Ishikawa (cell line): ENCODE measurements around the gene ABCB11.
A peak's percentile ranks its signal among the peaks of the same experiment; 100 is the strongest.

ENCODE experiments used
- CEBPB ChIP-seq: IDR thresholded peaks from 2 replicates; pipeline ENCODE4 v1.6.1; 2012
- CREB1 ChIP-seq: IDR thresholded peaks from 2 replicates; pipeline ENCODE4 v1.6.1; 2012; ENCODE audit warnings: low read depth
- EGR1 ChIP-seq: IDR thresholded peaks from 2 replicates; pipeline ENCODE4 v1.6.1; 2012
- EP300 ChIP-seq: IDR thresholded peaks from 2 replicates; pipeline ENCODE4 v1.6.1; 2012; ENCODE audit warnings: borderline replicate concordance
- FOXM1 ChIP-seq: IDR thresholded peaks from 2 replicates; pipeline ENCODE4 v1.6.1; 2012; ENCODE audit warnings: low read depth, borderline replicate concordance
- NFIC ChIP-seq: IDR thresholded peaks from 2 replicates; pipeline ENCODE4 v1.6.1; 2012
- RAD21 ChIP-seq: IDR thresholded peaks from 2 replicates; pipeline ENCODE4 v1.6.1; 2012; ENCODE audit warnings: low read depth
- TAF1 ChIP-seq: IDR thresholded peaks from 2 replicates; pipeline ENCODE4 v1.6.1; 2012; ENCODE audit warnings: low read depth, mild to moderate bottlenecking
- TCF12 ChIP-seq: IDR thresholded peaks from 2 replicates; pipeline ENCODE4 v1.6.1; 2012; ENCODE audit warnings: low read depth
- TEAD4 ChIP-seq: IDR thresholded peaks from 2 replicates; pipeline ENCODE4 v1.6.1; 2012
- YY1 ChIP-seq: IDR thresholded peaks from 2 replicates; pipeline ENCODE4 v1.6.1; 2012; ENCODE audit warnings: low read depth
- ZBTB7A ChIP-seq: IDR thresholded peaks from 2 replicates; pipeline ENCODE4 v1.6.1; 2012; ENCODE audit warnings: low read depth
- TF ChIP-seq, protein P1 (sequence below): IDR thresholded peaks from 2 replicates; pipeline ENCODE4 v1.6.1; 2012
- TF ChIP-seq, protein P2 (sequence below): IDR thresholded peaks from 2 replicates; pipeline ENCODE4 v1.6.1; 2012; ENCODE audit warnings: low read depth, mild to moderate bottlenecking
- TF ChIP-seq, protein P3 (sequence below): IDR thresholded peaks from 2 replicates; pipeline ENCODE4 v1.6.1; 2012

The ABCB11 gene

DNA sequence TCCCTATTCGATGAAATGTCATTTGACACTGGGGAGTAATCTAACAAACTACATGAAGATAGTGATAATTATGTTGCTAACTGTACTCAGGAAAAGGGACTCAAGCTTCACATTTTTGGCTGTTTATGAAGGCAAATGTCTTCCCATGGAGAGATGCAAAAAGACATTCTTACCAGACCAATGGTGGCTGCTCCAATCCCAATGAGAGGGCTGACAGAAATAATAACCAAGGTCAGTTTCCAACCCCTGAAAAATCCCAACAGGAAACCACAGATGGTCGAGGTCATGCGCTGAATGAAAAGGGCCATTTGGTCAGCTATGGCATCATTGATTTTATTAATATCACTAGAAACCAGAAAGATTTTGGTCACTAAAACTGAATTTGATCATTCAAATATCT lies 37.6 kb downstream of the ABCB11 start:
- TF ChIP-seq CEBPB = no peak
- TF ChIP-seq NFIC = no peak
- no peak for TF ChIP-seq RAD21
- TF ChIP-seq FOXM1 = no peak
- no peak for TF ChIP-seq EP300
- no peak for TF ChIP-seq YY1
- TF ChIP-seq TCF12 = no peak
- TF ChIP-seq TEAD4 = no peak
- no peak for TF ChIP-seq EGR1
- TF ChIP-seq CREB1 = no peak
- TF ChIP-seq ZBTB7A = no peak
- TF ChIP-seq TAF1 = no peak
- TF ChIP-seq, protein P1, sequence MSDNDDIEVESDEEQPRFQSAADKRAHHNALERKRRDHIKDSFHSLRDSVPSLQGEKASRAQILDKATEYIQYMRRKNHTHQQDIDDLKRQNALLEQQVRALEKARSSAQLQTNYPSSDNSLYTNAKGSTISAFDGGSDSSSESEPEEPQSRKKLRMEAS = no peak
- TF ChIP-seq, protein P2, sequence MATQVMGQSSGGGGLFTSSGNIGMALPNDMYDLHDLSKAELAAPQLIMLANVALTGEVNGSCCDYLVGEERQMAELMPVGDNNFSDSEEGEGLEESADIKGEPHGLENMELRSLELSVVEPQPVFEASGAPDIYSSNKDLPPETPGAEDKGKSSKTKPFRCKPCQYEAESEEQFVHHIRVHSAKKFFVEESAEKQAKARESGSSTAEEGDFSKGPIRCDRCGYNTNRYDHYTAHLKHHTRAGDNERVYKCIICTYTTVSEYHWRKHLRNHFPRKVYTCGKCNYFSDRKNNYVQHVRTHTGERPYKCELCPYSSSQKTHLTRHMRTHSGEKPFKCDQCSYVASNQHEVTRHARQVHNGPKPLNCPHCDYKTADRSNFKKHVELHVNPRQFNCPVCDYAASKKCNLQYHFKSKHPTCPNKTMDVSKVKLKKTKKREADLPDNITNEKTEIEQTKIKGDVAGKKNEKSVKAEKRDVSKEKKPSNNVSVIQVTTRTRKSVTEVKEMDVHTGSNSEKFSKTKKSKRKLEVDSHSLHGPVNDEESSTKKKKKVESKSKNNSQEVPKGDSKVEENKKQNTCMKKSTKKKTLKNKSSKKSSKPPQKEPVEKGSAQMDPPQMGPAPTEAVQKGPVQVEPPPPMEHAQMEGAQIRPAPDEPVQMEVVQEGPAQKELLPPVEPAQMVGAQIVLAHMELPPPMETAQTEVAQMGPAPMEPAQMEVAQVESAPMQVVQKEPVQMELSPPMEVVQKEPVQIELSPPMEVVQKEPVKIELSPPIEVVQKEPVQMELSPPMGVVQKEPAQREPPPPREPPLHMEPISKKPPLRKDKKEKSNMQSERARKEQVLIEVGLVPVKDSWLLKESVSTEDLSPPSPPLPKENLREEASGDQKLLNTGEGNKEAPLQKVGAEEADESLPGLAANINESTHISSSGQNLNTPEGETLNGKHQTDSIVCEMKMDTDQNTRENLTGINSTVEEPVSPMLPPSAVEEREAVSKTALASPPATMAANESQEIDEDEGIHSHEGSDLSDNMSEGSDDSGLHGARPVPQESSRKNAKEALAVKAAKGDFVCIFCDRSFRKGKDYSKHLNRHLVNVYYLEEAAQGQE = no peak
- TF ChIP-seq, protein P3, sequence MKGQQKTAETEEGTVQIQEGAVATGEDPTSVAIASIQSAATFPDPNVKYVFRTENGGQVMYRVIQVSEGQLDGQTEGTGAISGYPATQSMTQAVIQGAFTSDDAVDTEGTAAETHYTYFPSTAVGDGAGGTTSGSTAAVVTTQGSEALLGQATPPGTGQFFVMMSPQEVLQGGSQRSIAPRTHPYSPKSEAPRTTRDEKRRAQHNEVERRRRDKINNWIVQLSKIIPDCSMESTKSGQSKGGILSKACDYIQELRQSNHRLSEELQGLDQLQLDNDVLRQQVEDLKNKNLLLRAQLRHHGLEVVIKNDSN = no peak

DNA sequence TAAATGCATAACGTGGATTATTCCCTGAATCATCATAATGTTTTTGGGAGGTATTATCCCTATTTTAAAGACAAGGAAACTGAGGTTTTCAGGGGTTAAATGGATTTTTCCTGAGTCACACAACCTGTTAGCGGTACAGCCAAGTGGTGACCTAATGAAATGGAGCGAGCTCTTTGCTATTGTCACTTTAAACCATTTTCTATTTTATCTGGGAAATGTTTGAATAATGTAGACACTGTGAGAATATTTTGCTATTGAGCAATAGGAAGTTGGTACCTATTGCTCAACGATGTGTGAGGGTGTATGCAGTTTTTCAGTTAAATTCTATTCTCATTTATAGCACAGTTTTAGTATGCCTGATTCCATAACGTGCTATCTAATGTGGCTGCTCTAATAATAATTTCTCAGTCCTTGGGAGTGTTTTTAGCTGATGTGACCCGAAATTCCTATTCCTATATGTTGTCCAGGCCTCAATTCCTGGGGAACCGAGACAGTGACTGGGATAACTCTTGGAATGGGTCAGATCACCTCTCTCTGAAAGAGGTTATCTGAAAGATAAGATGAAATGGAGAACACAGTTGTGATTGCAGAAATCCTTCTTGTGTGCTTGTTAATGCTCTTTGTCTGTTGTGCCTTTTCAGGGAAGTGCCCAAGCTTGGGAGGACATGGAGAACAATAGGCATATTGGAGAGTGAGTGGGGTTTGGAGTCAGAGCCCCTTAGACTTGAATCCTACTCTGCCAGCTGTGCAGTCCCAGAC lies 38.4 kb downstream of the ABCB11 start:
- 0 out of 2 replicates have a peak, but pooled peaks have one; percentile 51 for TF ChIP-seq CEBPB
- no peak for TF ChIP-seq TEAD4

DNA sequence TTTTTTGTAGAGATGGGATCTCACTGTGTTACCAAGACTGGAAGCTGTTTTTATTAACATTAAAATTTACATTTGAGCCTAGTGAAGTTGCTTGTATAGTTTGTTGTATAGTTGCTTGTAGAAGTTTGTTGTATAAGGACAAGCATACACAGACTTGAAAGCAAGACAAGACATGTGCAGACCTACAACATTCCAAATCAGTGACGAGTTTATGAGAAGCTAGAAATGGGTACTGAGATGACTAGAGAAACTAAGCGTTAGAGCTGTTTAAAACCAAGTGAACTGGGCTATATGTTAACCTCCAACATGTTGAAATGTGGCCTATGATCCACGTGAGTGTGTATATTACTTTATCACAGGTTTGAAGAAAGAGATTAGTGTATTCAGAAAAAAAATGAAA lies 39.1 kb downstream of the ABCB11 start:
- no peak for TF ChIP-seq CREB1
- TF ChIP-seq TCF12 = no peak
- TF ChIP-seq CEBPB = no peak
- TF ChIP-seq TAF1 = no peak
- TF ChIP-seq ZBTB7A = no peak
- TF ChIP-seq YY1 = no peak
- no peak for TF ChIP-seq EGR1

DNA sequence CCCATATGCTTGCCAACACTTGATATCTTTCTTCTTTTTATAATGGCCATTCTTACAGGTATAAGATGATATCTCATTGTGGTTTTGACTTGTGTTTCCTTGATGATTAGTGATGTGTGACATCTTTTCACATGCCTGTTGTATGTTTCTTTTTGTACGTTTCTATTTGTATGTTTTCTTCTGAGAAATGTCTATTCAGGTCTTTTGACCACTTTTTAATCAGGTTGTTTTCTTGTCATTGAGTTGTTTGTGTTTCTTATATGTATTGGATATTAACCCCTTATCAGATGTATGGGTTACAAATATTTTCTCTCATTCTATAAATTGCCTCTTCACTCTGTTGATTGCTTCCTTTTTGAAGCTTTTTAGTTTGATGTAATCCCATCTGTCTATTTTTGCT lies 42.4 kb downstream of the ABCB11 start:
- TF ChIP-seq, protein P2 = no peak
- TF ChIP-seq FOXM1 (no peak), CREB1 (no peak), TAF1 (no peak), EGR1 (no peak)

DNA sequence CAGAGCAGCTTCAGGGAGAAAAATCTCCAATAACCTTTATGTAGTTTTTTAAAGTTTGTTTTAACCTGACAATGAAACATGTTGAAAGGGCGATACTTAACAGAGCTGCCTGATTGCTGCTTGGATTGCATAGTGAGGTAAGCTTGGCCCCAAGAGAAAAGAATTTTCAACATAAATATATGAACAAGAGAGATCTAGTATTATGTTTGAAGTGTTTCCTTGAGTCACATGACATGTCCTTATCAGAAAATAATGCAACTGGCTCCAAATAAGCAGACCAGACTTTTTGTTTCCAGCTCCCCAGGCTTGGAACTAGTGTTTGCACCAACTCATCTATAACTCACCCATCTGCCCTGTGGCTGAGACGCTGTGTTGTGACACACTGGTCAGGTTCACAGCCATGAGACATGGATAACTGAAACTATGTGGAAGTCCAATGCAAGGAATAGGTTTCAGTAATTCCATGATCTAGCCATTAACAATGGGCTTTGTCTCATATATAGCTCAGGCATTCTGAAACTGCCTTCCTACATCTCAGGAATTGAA lies 44.7 kb downstream of the ABCB11 start:
- TF ChIP-seq, protein P1 = no peak
- TF ChIP-seq ZBTB7A (no peak), EP300 (no peak), NFIC (no peak), CREB1 (no peak)

DNA sequence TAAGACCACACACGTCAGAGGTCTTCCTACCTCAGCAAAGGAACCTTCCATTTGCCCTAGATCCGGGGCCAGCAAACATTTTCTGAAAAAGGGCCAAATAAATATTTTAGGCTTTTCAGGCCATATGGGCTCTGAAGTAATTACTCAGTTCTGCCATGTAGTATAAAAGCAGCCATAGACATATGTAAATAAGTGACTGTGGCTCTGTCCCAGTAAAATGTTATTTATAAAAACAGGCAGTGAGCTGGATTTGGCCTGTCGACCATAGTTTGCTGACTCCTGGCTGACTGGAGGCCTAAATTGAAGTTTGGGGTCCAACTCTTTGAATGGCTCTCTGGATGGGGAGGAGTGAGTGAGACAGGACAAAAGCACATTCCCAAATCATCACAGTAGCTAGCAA lies 49.5 kb downstream of the ABCB11 start:
- TF ChIP-seq, protein P1 = no peak
- TF ChIP-seq NFIC (no peak), EP300 (no peak), CREB1 (no peak), ZBTB7A (no peak), CEBPB (no peak), TCF12 (no peak), YY1 (no peak), FOXM1 (no peak), EGR1 (no peak), TAF1 (no peak), TEAD4 (no peak)
- TF ChIP-seq, protein P3 = no peak
- TF ChIP-seq, protein P2 = no peak
